GM12865 (cell line): ENCODE data around the gene TDRD9.
"Not testable (repeated sequence)": the region's sequence is repeated elsewhere in the genome, so short reads cannot be mapped to it uniquely, and the experiment has no call there.

ENCODE experiments used
- DNase-seq: peaks from one replicate; pipeline ENCODE4 v3.0.0; 2010; ENCODE audit warnings: low read depth
- H3K4me3 ChIP-seq: 2 replicates; pipeline ENCODE4 v1.5.1; 2011; ENCODE audit warnings: mild to moderate bottlenecking, low read depth, low read length, control low read depth
- CTCF ChIP-seq: IDR thresholded peaks from 2 replicates; pipeline ENCODE4 v1.5.1; 2011; ENCODE audit warnings: low read length, control low read depth, low read depth, inconsistent platforms; ENCODE audit not compliant: insufficient read depth; ENCODE audit errors: missing control alignments

The TDRD9 gene

DNA sequence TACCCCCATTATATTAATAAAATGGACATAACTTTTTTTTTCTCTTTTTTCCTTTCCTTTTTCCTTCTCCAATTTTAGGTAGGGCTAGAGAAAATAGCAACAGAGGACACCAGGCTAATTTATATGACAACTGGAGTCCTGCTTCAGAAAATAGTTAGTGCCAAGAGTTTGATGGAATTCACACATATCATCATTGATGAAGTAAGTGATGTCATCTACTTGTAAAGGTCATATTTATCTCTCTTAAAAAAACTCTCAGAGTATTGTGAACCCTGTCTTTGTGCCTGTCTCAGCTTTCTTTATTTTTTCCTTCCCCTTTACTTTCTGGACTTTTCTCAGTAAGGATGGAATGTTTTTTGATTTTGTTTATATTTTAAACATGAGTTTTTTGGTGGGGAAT lies 38.4 kb downstream of the TDRD9 start:
- no peak for DNase-seq
- no peak overlapping the region for H3K4me3 ChIP-seq
- no peak for TF ChIP-seq CTCF

DNA sequence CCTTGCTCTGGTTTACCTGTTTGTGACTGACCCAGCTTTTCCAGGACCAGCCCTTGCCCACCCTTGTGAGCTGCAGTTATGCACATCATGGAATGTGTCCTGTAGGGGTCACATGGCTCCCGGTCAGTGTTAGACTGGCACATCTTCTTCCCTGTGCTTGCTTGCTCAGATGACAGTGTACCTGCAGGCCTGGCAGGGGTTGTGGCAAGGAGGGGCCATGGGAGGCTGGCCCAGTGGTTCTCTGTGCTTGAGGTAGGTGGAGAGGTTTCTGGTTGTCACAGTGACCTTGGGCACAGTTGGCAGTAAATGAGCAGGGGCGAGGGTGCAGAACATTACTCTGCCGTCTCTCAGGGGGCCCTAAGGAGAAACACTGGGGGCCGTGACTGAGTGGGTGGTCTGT lies 41.7 kb downstream of the TDRD9 start:
- no peak for TF ChIP-seq CTCF
- no peak for DNase-seq
- no peak overlapping the region for H3K4me3 ChIP-seq

- no peak for DNase-seq
- H3K4me3 ChIP-seq, result no peak overlapping the region
- no peak for TF ChIP-seq CTCF
Observed at GRCh38 chr14:103973354-103973753, 45.1 kb downstream of the TDRD9 start.

GRCh38 chr14:103974575-103974974 lies 46.3 kb downstream of the TDRD9 start:
- DNase-seq, result no peak
- TF ChIP-seq CTCF, result no peak

DNA sequence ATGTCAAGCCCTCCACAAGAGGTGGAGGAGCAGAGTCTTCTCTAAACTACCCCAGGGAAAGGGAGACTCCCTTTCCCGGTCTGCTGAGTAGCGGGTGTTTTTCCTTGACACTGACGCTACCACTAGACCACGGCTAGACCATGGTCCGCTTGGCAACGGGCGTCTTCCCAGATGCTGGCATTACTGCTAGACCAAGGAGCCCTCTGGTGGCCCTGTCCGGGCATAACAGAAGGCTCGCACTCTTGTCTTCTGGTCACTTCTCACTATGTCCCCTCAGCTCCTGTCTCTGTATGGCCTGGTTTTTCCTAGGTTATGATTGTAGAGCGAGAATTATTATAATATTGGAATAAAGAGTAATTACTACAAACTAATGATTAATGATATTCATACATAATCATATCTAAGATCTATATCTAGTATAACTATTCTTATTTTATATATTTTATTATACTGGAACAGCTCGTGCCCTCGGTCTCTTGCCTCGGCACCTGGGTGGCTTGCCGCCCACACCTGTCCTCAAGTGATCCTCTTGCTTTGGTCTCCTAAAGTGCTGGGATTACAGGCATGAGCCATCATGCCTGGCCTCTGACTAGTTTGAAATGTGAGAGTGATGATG lies 52.5 kb downstream of the TDRD9 start:
- DNase-seq, result peak; percentile 8
- H3K4me3 ChIP-seq, result not testable (repeated sequence)
- peak; percentile 17 for TF ChIP-seq CTCF

More at GRCh38 chr14:103974575-103974974, 46.3 kb downstream of the TDRD9 start:
- no peak overlapping the region for H3K4me3 ChIP-seq

GRCh38 chr14:103984196-103984595 lies 55.9 kb downstream of the TDRD9 start:
- DNase-seq, result no peak
- TF ChIP-seq CTCF, result no peak
- H3K4me3 ChIP-seq, result no peak overlapping the region

GRCh38 chr14:103989034-103989433 lies 60.8 kb downstream of the TDRD9 start:
- H3K4me3 ChIP-seq, result no peak overlapping the region

More at GRCh38 chr14:103989034-103989433, 60.8 kb downstream of the TDRD9 start:
- DNase-seq, result no peak
- TF ChIP-seq CTCF, result no peak
